NCI-H187 treated with DMSO at 0.1 percent for 48 hours (cell line): Measurements from ENCODE around the gene YIPF3.
"Not testable (repeated sequence)": the region's sequence is repeated elsewhere in the genome, so short reads cannot be mapped to it uniquely, and the experiment has no call there.

Experiments used
- DNase-seq: peaks from one replicate; lab custom pipeline; 2025; lab: John Stamatoyannopoulos, UW

YIPF3 gene

DNA sequence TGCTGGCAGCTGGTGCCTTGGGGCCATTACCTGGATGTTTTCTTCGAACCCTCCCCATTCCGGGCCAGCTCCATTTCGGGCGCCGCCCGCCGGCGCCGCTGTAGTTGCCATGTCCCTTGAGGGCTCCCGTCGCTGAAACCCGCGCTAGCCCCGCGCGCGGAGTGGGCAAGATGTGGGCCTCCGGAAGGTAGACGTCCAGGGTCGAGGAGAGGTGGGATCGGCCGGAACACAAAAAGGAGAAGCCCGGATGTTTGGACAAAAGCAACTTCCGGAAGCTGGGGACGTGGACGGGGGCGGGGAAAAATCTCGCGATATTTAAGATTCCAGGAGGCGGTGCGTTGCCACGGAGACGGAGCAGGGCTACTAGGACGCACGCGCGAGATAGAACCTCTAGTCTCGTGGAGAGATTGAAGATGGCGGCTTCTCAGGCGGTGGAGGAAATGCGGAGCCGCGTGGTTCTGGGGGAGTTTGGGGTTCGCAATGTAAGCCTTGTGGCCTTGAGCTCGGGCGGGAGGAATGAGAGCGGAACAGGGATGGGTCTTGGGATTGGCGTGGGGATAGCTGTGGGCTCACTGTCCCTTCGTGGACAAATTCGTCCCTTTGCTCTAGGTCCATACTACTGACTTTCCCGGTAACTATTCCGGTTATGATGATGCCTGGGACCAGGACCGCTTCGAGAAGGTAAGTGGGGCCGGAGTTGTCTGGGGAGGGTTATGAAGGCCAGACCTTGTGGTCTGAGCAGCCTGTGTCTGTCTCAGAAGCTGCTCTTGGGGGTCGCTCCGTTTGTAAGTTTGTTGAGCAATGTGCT, at the start of gene YIPF3, which contains the start of gene POLR1C:
TSS of gene YIPF3 (minus strand) at position 230 of the 808 bp plus-strand sequence. CDS start at position 111, 119 bp downstream.
TSS of gene POLR1C (plus strand) at position 393 of the 808 bp plus-strand sequence. CDS start at position 414, 21 bp downstream.
- DNase-seq, result peak; percentile 96

GRCh38 chr6:43559328-43559727, 42.6 kb upstream of the YIPF3 start:
- no peak for DNase-seq

DNA sequence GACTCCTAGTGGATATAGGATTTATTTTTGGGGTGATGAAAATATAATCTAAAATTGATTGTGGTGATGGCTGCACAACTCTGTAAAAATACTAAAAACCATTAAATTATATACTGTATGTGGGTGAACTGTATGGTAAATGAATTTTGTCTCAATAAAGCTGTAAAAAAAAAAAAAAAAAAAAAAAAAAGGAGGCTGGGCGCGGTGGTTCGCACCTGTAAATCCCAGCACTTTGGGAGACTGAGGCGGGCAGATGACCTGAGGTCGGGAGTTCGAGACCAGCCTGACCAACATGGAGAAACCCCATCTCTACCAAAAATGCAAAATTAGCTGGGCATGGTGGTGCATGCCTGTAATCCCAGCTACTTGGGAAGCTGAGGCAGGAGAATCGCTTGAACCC, 40.9 kb upstream of the YIPF3 start:
- not testable (repeated sequence) for DNase-seq

GRCh38 chr6:43547222-43547621, 30.5 kb upstream of the YIPF3 start:
- DNase-seq, result no peak

DNA sequence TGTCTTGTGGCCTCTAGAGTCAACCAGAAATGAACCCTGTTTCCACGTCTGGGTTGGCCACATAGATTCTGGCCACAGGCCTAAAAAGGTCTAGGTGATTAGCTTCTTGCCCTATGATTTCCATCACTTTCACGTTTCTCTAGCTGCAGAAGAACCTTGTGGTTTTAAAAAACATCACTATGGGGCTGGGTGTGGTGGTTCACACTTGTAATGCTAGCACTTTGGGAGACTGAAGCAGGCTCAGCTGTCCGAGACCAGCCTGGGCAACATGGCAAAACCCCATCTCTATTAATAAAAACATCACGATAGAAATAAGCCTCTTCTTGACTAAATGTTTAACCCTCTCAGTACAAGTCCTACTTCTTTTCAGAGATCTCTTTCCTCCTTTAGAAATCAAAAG, 27.7 kb upstream of the YIPF3 start:
- no peak for DNase-seq

DNA sequence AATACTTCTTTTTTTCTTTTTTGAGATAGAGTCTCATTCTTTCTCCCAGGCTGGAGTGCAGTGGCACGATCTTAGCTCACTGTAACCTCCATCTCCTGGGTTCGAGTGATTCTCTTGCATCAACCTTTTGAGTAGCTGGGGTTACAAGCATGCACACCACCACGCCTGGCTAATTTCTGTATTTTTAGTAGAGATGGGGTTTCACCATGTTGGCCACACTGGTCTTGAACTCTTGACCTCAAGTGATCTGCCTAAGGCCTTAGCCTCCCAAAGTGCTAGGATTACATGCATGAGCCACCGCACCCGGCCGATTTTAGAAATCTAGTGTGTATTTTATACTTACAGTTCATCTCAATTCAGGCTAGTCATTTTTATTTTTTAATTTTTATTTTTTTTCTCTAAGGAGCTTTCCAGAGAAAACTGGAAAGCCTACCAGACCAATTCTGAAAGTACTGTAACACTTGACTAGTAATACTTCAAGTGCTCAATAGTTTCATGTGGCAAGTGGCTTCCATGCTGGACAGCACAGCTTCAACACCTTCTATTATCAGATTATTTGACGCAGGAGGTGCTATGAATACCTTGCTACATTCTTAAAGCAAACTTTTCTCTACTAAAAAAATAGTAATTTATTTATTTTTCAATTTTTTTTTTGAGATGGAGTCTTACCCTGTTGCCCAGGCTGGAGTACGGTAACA, 25.2 kb upstream of the YIPF3 start:
- no peak for DNase-seq

GRCh38 chr6:43540507-43540906, 23.8 kb upstream of the YIPF3 start:
- DNase-seq, result no peak

DNA sequence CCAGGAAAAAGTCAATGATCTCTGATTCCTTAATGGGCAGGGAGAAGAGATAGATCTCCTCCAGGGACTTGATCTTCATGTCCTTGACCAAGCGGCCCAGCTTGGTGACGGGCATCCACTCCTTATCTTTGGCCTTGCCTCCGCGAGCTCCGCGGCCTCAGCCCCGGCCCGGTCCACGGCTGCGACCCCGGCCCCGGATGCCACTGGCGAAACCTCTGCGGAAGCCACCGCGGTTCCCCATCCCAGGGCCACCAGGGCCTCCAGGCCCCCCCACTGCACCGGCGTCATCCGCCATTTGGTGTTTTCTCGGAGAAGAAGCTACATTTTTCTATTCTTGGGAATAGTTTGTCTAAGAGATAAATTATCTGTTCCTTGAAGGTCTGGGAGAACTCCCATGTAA, 22.7 kb upstream of the YIPF3 start:
- not testable (repeated sequence) for DNase-seq

GRCh38 chr6:43538986-43539385, 22.3 kb upstream of the YIPF3 start:
- DNase-seq, result not testable (repeated sequence)

DNA sequence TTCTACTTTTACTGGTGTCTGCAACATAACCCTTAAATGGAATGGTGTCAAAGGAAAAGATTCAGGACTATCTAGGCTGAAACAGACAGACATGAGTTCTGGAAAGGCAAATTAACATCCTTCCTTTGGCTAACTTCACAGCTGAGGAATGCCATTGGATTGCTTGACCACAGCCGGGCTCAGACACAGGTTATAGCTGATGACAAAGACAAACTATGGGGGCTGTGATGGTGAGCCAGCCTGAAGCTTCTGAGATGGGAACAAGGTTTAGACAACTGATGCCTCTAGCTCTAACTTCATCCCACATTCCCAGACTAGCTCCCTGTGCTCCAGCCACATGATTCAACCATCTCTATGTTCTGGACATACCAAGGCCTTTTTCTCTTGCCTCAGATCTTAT, 15.5 kb upstream of the YIPF3 start:
- no peak for DNase-seq

GRCh38 chr6:43524483-43524961, 7.8 kb upstream of the YIPF3 start:
- no peak for DNase-seq

GRCh38 chr6:43523284-43523683, 6.6 kb upstream of the YIPF3 start:
- no peak for DNase-seq

DNA sequence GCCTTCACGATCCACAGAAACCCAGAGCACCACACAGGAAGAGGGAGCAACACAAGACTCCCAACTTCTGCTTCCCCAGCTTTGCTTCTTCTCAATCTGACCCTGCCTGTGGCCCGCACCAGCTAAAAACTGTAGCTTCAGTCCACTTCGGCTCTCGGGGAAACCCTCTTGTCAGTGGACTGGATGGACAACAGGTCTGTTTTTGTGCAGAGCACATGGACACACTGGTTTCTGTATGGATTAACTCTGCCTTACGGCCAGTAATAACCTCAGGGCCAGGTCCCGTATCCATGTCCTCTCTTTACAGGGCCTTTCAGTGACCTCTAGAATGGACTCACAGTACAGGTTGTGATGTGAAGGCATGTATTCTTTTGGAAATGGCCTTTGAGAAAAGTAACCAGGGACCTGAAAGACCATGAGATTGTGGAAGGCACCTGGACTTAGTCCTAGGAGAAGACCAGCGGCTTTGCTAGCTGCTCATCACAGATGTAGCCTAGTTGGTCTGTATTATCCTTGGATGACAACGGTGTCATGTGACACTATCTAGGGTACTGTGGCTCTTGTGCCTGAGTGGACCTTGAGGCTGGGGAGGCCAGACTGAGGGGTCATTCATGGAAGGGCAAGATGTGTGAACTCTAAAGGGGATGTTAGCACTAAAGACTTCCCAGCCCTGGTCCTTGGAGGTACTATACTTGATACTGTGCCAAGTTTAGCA, 6.0 kb upstream of the YIPF3 start:
- no peak for DNase-seq

DNA sequence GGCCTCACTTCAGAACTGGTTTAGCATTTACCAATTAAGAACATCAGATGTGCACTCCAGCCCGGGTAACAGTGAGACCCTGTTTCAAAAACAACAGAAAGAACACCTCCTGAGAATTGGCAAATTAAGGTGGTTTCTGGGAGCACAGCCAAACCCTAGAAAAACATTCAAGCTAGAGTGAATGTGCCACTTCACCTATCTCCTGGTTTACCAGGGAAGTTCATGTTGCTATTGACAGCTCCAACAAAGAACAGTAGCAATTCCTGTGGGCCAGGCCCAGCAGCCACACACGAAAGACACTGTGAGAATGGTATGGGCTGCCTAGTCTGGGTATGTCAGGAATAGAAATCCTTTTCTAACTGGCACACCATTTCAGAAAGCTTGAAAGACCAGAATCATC, 5.1 kb upstream of the YIPF3 start:
- no peak for DNase-seq

GRCh38 chr6:43520097-43520496, 3.4 kb upstream of the YIPF3 start:
- no peak for DNase-seq

GRCh38 chr6:43517505-43518357, 1.0 kb upstream of the YIPF3 start:
- no peak for DNase-seq

GRCh38 chr6:43516367-43516696, 394 bp downstream of the YIPF3 start:
- DNase-seq, result no peak

- DNase-seq, result no peak
These were observed 918 bp downstream of the YIPF3 start for GRCh38 chr6:43515808-43516207.

DNA sequence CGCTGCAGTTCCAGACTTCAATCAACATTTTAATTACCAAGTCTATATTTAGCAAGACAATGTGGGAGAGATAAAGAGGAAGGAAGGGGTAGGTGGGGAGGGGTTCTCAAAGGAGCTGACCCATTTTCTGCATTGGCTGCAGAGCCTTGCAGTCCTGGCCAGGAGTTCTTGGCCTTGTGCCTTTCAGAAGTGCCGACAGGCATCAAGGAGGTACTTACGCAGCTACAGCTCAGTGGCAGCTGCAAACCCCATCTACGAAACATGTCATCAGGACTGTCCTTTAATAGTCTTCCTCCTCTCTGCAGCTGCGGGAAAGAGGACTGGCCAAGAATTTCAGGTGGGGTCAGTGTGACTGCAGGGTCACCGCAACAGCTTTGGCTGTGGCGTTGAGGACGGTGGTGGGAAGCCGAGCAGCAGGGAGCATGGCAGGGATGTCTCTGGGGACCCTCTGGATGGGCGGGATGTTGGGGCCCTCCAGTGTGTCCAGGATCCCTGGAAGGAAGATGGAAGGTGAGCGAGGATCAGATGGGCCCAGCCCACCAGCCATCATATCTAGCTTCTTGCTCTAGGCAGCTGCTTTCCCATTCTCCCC, 4.8 kb downstream of the YIPF3 start:
- DNase-seq, result no peak

DNA sequence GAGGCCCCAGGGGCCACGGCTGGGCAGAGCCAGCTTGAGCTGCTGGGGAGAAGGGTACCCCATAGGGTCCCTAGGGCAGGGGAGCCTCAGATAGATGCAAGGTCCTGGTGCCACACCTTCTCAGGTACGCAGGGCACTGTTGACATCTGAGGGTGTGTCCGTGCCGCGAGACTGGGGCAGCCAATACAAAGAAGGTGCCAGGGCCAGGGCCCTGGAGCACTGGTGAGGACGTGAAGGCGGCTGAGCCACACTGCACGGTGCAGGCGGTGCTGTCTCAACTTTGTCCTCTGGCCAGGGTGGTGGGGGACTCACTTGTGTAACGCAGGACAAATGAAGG, 5.9 kb downstream of the YIPF3 start:
- no peak for DNase-seq
